Natural killer cell treated with Interleukin-12 subunit alpha and Interleukin-12 subunit beta and Interleukin-15 and Interleukin-18, amount 100 ng/mL, for 72 hours (primary cell): ENCODE results near the gene SMARCB1. TPM values are rescaled to one million over a fixed set of nuclear protein-coding genes. Genes with fewer than 3 reads are reported as not detected.
A peak's percentile ranks its signal among the peaks of the same experiment; 100 is the strongest.

Experiments
- ATAC-seq, 2 donors: fragments of 150-1000 bp; cut with Tn5 transposase in 1 of 2; sonication (Bioruptor Pico), chemical (Tn5 transposase) in 1 of 2; 2 replicates each; pipeline ENCODE4 v1.10.0; 2021
- DNase-seq: peaks from one replicate; pipeline ENCODE4 v3.0.0; 2022; ENCODE audit warnings: low spot score
- H3K27ac Mint-ChIP-seq, 2 donors: 1 replicate in 1 of 2; 2 replicates in 1 of 2; pipeline ENCODE4 v1.8.0; 2022; ENCODE audit warnings: mixed read lengths in 2 of 2, mild to moderate bottlenecking in 1 of 2, moderate library complexity in 1 of 2
- H3K27me3 Mint-ChIP-seq, 2 donors: 1 replicate in 1 of 2; 2 replicates in 1 of 2; pipeline ENCODE4 v1.8.0; 2022; ENCODE audit warnings: mixed read lengths in 2 of 2
- H3K36me3 Mint-ChIP-seq: one replicate; pipeline ENCODE4 v1.8.0; 2022; ENCODE audit warnings: mixed read lengths
- H3K4me1 Mint-ChIP-seq, 2 donors: 1 replicate in 1 of 2; 2 replicates in 1 of 2; pipeline ENCODE4 v1.8.0; 2022; ENCODE audit warnings: low read depth in 2 of 2, mixed read lengths in 2 of 2, mild to moderate bottlenecking in 1 of 2
- H3K4me3 Mint-ChIP-seq: one replicate; pipeline ENCODE4 v1.8.0; 2022; ENCODE audit warnings: mixed read lengths
- H3K9me3 Mint-ChIP-seq: 2 replicates; pipeline ENCODE4 v1.8.0; 2022; ENCODE audit warnings: mixed read lengths
- total RNA-seq, 2 donors: library from RNA; stranded (reverse); gene quantifications; one replicate each; pipeline ENCODE4 v1.2.3, GENCODE V29; 2022

The SMARCB1 gene
- total RNA-seq, 2 donors from 2014 or later = 70.5 to 105 TPM

GRCh38 chr22:23790819-23791737 is 4.3 kb downstream of the SMARCB1 start:
- ATAC-seq (no peak), DNase-seq (no peak)
- Mint-ChIP-seq H3K27ac (no peak overlapping the region), H3K36me3 (peaks cover 4% of the 10 kb centered on the region), H3K4me1 (peaks cover 29% of the 10 kb centered on the region in 2 donors), H3K9me3 (no peaks in the 10 kb centered on the region), H3K27me3 (no peaks in the 10 kb centered on the region), H3K4me3 (no peak overlapping the region)

- H3K4me3 Mint-ChIP-seq = no peak overlapping the region
- H3K36me3 Mint-ChIP-seq = peaks cover 4% of the 10 kb centered on the region
- no peak for ATAC-seq
- H3K27ac Mint-ChIP-seq = no peak overlapping the region
- H3K4me1 Mint-ChIP-seq = peaks cover 23 to 26% of the 10 kb centered on the region in 2 donors
- DNase-seq = no peak
- no peaks in the 10 kb centered on the region for H3K9me3 Mint-ChIP-seq
- no peaks in the 10 kb centered on the region for H3K27me3 Mint-ChIP-seq
Observed at GRCh38 chr22:23791738-23792645, 5.2 kb downstream of the SMARCB1 start.

- no peaks in the 10 kb centered on the region for H3K9me3 Mint-ChIP-seq
- peaks cover 16 to 26% of the 10 kb centered on the region in 2 donors for H3K4me1 Mint-ChIP-seq
- no peak overlapping the region for H3K4me3 Mint-ChIP-seq
- DNase-seq = no peak
- H3K27ac Mint-ChIP-seq = peak overlapping the region in 1 of 2 donors; percentile 49
- no peak for ATAC-seq
- peaks cover 4% of the 10 kb centered on the region for H3K36me3 Mint-ChIP-seq
- no peaks in the 10 kb centered on the region for H3K27me3 Mint-ChIP-seq
Observed at GRCh38 chr22:23793326-23793725, 6.6 kb downstream of the SMARCB1 start.

- Mint-ChIP-seq H3K4me3 (no peak overlapping the region), H3K27ac (no peak overlapping the region), H3K36me3 (peaks cover 9% of the 10 kb centered on the region), H3K27me3 (no peaks in the 10 kb centered on the region), H3K4me1 (peaks cover 10 to 17% of the 10 kb centered on the region in 2 donors), H3K9me3 (no peaks in the 10 kb centered on the region)
- ATAC-seq (no peak), DNase-seq (no peak)
Observed at GRCh38 chr22:23796461-23796860, 9.7 kb downstream of the SMARCB1 start.

- DNase-seq = no peak
- Mint-ChIP-seq H3K27ac (peak overlapping the region in 1 of 2 donors; percentile 76), H3K4me3 (no peak overlapping the region), H3K27me3 (no peaks in the 10 kb centered on the region), H3K4me1 (peaks cover 0 to 3% of the 10 kb centered on the region in 2 donors), H3K9me3 (no peaks in the 10 kb centered on the region), H3K36me3 (peaks cover 17% of the 10 kb centered on the region)
- peak in 1 of 2 donors; percentile 40 for ATAC-seq
Observed at GRCh38 chr22:23800297-23801237, 13.8 kb downstream of the SMARCB1 start.

- Mint-ChIP-seq H3K36me3 (peaks cover 22% of the 10 kb centered on the region), H3K27ac (peak overlapping the region in 1 of 2 donors; percentile 76), H3K27me3 (no peaks in the 10 kb centered on the region), H3K4me3 (no peak overlapping the region), H3K9me3 (no peaks in the 10 kb centered on the region), H3K4me1 (peaks cover 0 to 3% of the 10 kb centered on the region in 2 donors)
- ATAC-seq = no peak
- no peak for DNase-seq
Observed at GRCh38 chr22:23801238-23801821, 14.6 kb downstream of the SMARCB1 start.

- DNase-seq (no peak), ATAC-seq (no peak)
- H3K4me3 Mint-ChIP-seq = no peak overlapping the region
- H3K27ac Mint-ChIP-seq = no peak overlapping the region
- peaks cover 22% of the 10 kb centered on the region for H3K36me3 Mint-ChIP-seq
- no peaks in the 10 kb centered on the region for H3K9me3 Mint-ChIP-seq
- H3K4me1 Mint-ChIP-seq = peaks cover 0 to 3% of the 10 kb centered on the region in 2 donors
- H3K27me3 Mint-ChIP-seq = no peaks in the 10 kb centered on the region
Observed at GRCh38 chr22:23801886-23802377, 15.2 kb downstream of the SMARCB1 start.

- H3K27me3 Mint-ChIP-seq = no peaks in the 10 kb centered on the region
- H3K9me3 Mint-ChIP-seq = no peaks in the 10 kb centered on the region
- peaks cover 0 to 3% of the 10 kb centered on the region in 2 donors for H3K4me1 Mint-ChIP-seq
- peaks cover 22% of the 10 kb centered on the region for H3K36me3 Mint-ChIP-seq
- no peak for DNase-seq
- H3K27ac Mint-ChIP-seq = peak overlapping the region in 1 of 2 donors; percentile 30
- no peak overlapping the region for H3K4me3 Mint-ChIP-seq
- ATAC-seq = no peak
Observed at GRCh38 chr22:23803001-23803819, 16.4 kb downstream of the SMARCB1 start.

- Mint-ChIP-seq H3K4me1 (peaks cover 0 to 3% of the 10 kb centered on the region in 2 donors), H3K9me3 (no peaks in the 10 kb centered on the region), H3K36me3 (peaks cover 22% of the 10 kb centered on the region), H3K4me3 (no peak overlapping the region), H3K27me3 (no peaks in the 10 kb centered on the region), H3K27ac (no peak overlapping the region)
- DNase-seq = no peak
- ATAC-seq = no peak
Observed at GRCh38 chr22:23804781-23805291, 18.1 kb downstream of the SMARCB1 start.

GRCh38 chr22:23806837-23807236 is 20.1 kb downstream of the SMARCB1 start:
- Mint-ChIP-seq H3K36me3 (peaks cover 20% of the 10 kb centered on the region), H3K27ac (no peak overlapping the region), H3K4me3 (no peak overlapping the region), H3K4me1 (no peaks in the 10 kb centered on the region), H3K27me3 (no peaks in the 10 kb centered on the region), H3K9me3 (no peaks in the 10 kb centered on the region)
- no peak for ATAC-seq
- DNase-seq = no peak

GRCh38 chr22:23812378-23812777 is 25.6 kb downstream of the SMARCB1 start:
- H3K4me1 Mint-ChIP-seq = no peaks in the 10 kb centered on the region
- no peak overlapping the region for H3K27ac Mint-ChIP-seq
- H3K9me3 Mint-ChIP-seq = no peaks in the 10 kb centered on the region

More at GRCh38 chr22:23812378-23812777, 25.6 kb downstream of the SMARCB1 start:
- no peaks in the 10 kb centered on the region for H3K27me3 Mint-ChIP-seq
- DNase-seq = no peak
- no peak overlapping the region for H3K4me3 Mint-ChIP-seq
- H3K36me3 Mint-ChIP-seq = peaks cover 7% of the 10 kb centered on the region
- ATAC-seq = no peak
